Endothelial cell of umbilical vein (primary cell): ENCODE data around the gene WDR27. TPM values are rescaled to one million over a fixed set of nuclear protein-coding genes. Genes with fewer than 3 reads are reported as not detected.
A peak's percentile ranks its signal among the peaks of the same experiment; 100 is the strongest.

Experiments used
- Bru-seq: library from RNA; stranded (reverse); fragments of 400-500 nt; gene quantifications from one replicate; lab custom pipeline; 2021; lab: Mats Ljungman, UMichigan
- BruChase-seq, 2 experiments: library from RNA; stranded (reverse); fragments of 400-500 nt; gene quantifications; one replicate each; lab custom pipeline; 2021; lab: Mats Ljungman, UMichigan
- BruUV-seq: library from RNA; stranded (reverse); fragments of 400-500 nt; replicated peaks from 2 replicates; lab custom pipeline; 2021; lab: Mats Ljungman, UMichigan
- CTCF ChIA-PET: fragments of 300-600, 350-600 bp; sonication (Branson Sonifier 250); formaldehyde crosslinking; loops from one replicate; lab custom pipeline; 2021; ENCODE audit warnings: antibody characterized with exemption, inconsistent platforms; lab: Charles Lee
- POLR2A ChIA-PET: fragments of 300-600, 350-600 bp; sonication (Branson Sonifier 250); formaldehyde crosslinking; loops from one replicate; lab custom pipeline; 2021; ENCODE audit warnings: antibody characterized with exemption, inconsistent platforms; lab: Charles Lee
- DNase-seq: peaks from one replicate; pipeline ENCODE4 v3.0.0-alpha.2; 2011; ENCODE audit warnings: low read depth, low spot score
- FAIRE-seq: peaks from 2 replicates; lab custom pipeline; 2011; peaks lifted over from hg19 to GRCh38; lab: Jason Lieb, UNC
- H2AFZ ChIP-seq: 2 replicates; pipeline ENCODE4 v1.6.0; 2012; ENCODE audit warnings: low read depth, low read length, control low read depth, inconsistent platforms
- H3K27ac ChIP-seq: 2 replicates; pipeline ENCODE4 v1.5.1; 2011; ENCODE audit warnings: low read depth, mild to moderate bottlenecking, control low read depth, low read length, moderate library complexity; ENCODE audit not compliant: insufficient read depth
- H3K27me3 ChIP-seq, 2 experiments: 2 replicates each; pipeline versions ENCODE4 v1.6.0 to v1.6.1; 2011; ENCODE audit warnings: low read length in 2 of 2, mixed read lengths in 1 of 2; ENCODE audit not compliant: control insufficient read depth in 2 of 2, insufficient read depth in 2 of 2
- H3K36me3 ChIP-seq, 2 experiments: 2 replicates in 1 of 2; 3 replicates in 1 of 2; pipeline ENCODE4 v1.5.1; 2011; ENCODE audit warnings: low read length in 2 of 2, mild to moderate bottlenecking in 1 of 2, moderate library complexity in 1 of 2; ENCODE audit not compliant: control insufficient read depth in 2 of 2, insufficient read depth in 2 of 2; ENCODE audit errors: extremely low read depth in 1 of 2
- H3K4me1 ChIP-seq: 3 replicates; pipeline ENCODE4 v1.5.1; 2011; ENCODE audit warnings: mild to moderate bottlenecking, low read length; ENCODE audit not compliant: control insufficient read depth, insufficient read depth; ENCODE audit errors: extremely low read depth
- H3K4me2 ChIP-seq: 2 replicates; pipeline ENCODE4 v1.6.1; 2011; ENCODE audit warnings: low read length, control low read depth, mixed read lengths; ENCODE audit not compliant: insufficient read depth
- H3K4me3 ChIP-seq, 3 experiments: fragments of 200-600 bp in 1 of 3; sonication (generic), shearing (Covaris generic) in 1 of 3; replicated peaks in 1 of 3; 2 replicates each; pipeline ENCODE4 v1.5.1; 2011 to 2016; ENCODE audit warnings: control low read depth in 3 of 3, low read length in 3 of 3, mild to moderate bottlenecking in 2 of 3, inconsistent platforms in 1 of 3, low read depth in 1 of 3, moderate library complexity in 1 of 3; ENCODE audit not compliant: insufficient read depth in 1 of 3
- H3K79me2 ChIP-seq: 2 replicates; pipeline ENCODE4 v1.6.0; 2012; ENCODE audit warnings: low read length, inconsistent platforms; ENCODE audit not compliant: control insufficient read depth, insufficient read depth
- H3K9ac ChIP-seq: replicated peaks from 2 replicates; pipeline ENCODE3; 2011; ENCODE audit warnings: low read length, control low read depth; ENCODE audit not compliant: insufficient read depth; ENCODE audit errors: extremely low read depth
- H3K9me1 ChIP-seq: replicated peaks from 3 replicates; pipeline ENCODE4 v1.6.0; 2011; ENCODE audit warnings: mild to moderate bottlenecking, low read length; ENCODE audit not compliant: control insufficient read depth, insufficient read depth; ENCODE audit errors: extremely low read depth
- H3K9me3 ChIP-seq: replicated peaks from 2 replicates; pipeline ENCODE4 v1.5.1; 2012; ENCODE audit warnings: low read length, inconsistent platforms; ENCODE audit not compliant: control insufficient read depth, insufficient read depth
- H4K20me1 ChIP-seq: replicated peaks from 2 replicates; pipeline ENCODE3; 2011; ENCODE audit warnings: mild to moderate bottlenecking, low read length; ENCODE audit not compliant: control insufficient read depth, insufficient read depth; ENCODE audit errors: extremely low read depth
- EZH2 ChIP-seq: IDR thresholded peaks from 2 replicates; pipeline ENCODE4 v1.6.1; 2012; ENCODE audit warnings: borderline replicate concordance, low read depth, mild to moderate bottlenecking, moderate library complexity, low read length, inconsistent platforms; ENCODE audit not compliant: severe bottlenecking
- FOS ChIP-seq: IDR thresholded peaks from 2 replicates; pipeline ENCODE4 v1.6.1; 2011; ENCODE audit warnings: mild to moderate bottlenecking, low read length, moderate library complexity, borderline replicate concordance; ENCODE audit not compliant: insufficient read depth
- GATA2 ChIP-seq: IDR thresholded peaks from 2 replicates; pipeline ENCODE4 v1.7.0; 2011; ENCODE audit warnings: low read depth, mild to moderate bottlenecking, moderate library complexity, mixed read lengths, low read length; ENCODE audit not compliant: insufficient read length, insufficient read depth
- MAX ChIP-seq: IDR thresholded peaks from 2 replicates; pipeline ENCODE4 v1.6.1; 2011; ENCODE audit not compliant: insufficient read depth, insufficient read length
- MYC ChIP-seq: IDR thresholded peaks from one replicate; pipeline ENCODE4 v1.6.1; 2011; ENCODE audit warnings: mild to moderate bottlenecking, low read depth, low read length
- POLR2A ChIP-seq: IDR thresholded peaks from 2 replicates; pipeline ENCODE4 v1.6.1; 2012; ENCODE audit warnings: low read depth, mild to moderate bottlenecking, control low read depth, low read length
- POLR2AphosphoS5 ChIP-seq: IDR thresholded peaks from 2 replicates; pipeline ENCODE4 v1.6.1; 2012; ENCODE audit warnings: low read depth, mild to moderate bottlenecking, control low read depth, low read length, moderate library complexity; ENCODE audit not compliant: insufficient read depth
- dilution Hi-C: fragments of 300-500 bp; cut with MboI; formaldehyde crosslinking; loops from one replicate; pipeline ENCODE4 v1.15.0; 2019; ENCODE audit warnings: low sequenced_read_pairs; ENCODE audit not compliant: extremely low pct_ligation_motif_present
- intact Hi-C: fragments of 100-400 bp; cut with micrococcal nuclease; formaldehyde crosslinking; loops from one replicate; pipeline ENCODE4 v1.10.0; 2022
- long read RNA-seq: library from polyadenylated mRNA; stranded (forward); transcript quantifications from one replicate; pipeline ENCODE4 v2.0.0, GENCODE V29; 2021
- polyA minus RNA-seq, 3 experiments: library from RNA; depleted of rRNA, polyadenylated mRNA; stranded (reverse); fragments of >200 nt; gene quantifications; 1 replicate in 1 of 3; 2 replicates in 2 of 3; pipeline ENCODE4 v1.2.3, GENCODE V29; 2011
- polyA plus RNA-seq, 4 experiments: library from polyadenylated mRNA; depleted of rRNA in 3 of 4; stranded (reverse) in 3 of 4; unstranded in 1 of 4; fragments of >200 nt; gene quantifications; 2 replicates each; pipeline versions ENCODE4 v1.2.1 to v1.2.3, GENCODE V29; 2011 to 2012; ENCODE audit warnings: missing spikeins in 1 of 4
- total RNA-seq: library from RNA; stranded (reverse); gene quantifications from 2 replicates; pipeline ENCODE4 v1.2.3, GENCODE V29; 2021
- TF ChIP-seq, protein P1 (sequence below), 2 donors: IDR thresholded peaks; 1 replicate in 1 of 2; 2 replicates in 1 of 2; pipeline ENCODE4 v1.5.1; 2011; ENCODE audit warnings: low read length in 2 of 2, mild to moderate bottlenecking in 2 of 2, moderate library complexity in 2 of 2, control low read depth in 1 of 2, inconsistent platforms in 1 of 2, low read depth in 1 of 2; ENCODE audit not compliant: insufficient read depth in 1 of 2; ENCODE audit errors: extremely low read depth in 1 of 2

Gene WDR27
- 69.7 and 75.2 TPM in 2 replicates for total RNA-seq
- 51.1 and 60.1 TPM in 2 replicates for polyA plus RNA-seq
- polyA plus RNA-seq (2011; cell fraction: cytosol; rRNA removed) = 9.9 and 15.5 TPM in 2 replicates
- polyA plus RNA-seq (2011; cell fraction: nucleus; rRNA removed) = 685 and 699 TPM in 2 replicates
- 24.7 and 30.7 TPM in 2 replicates for polyA plus RNA-seq (2012)
- polyA minus RNA-seq = 70.8 and 72.7 TPM in 2 replicates
- polyA minus RNA-seq (2011; cell fraction: cytosol; rRNA and poly(A)+ RNA removed) = 12.3 TPM
- polyA minus RNA-seq (2011; cell fraction: nucleus; rRNA and poly(A)+ RNA removed) = 178 and 205 TPM in 2 replicates
- Bru-seq, nascent RNA = percentile 69 among the genes with signal in this experiment
- percentile 96 among the genes with signal in this experiment for BruChase-seq, experiment 1, labeled RNA remaining after a 6-hour chase
- BruChase-seq, experiment 2, labeled RNA remaining after a 2-hour chase = percentile 94 among the genes with signal in this experiment
- long read RNA-seq, partial matches to known transcripts = 3 of 22 reads
- long read RNA-seq, other reads (novel, unspliced or antisense) = 16 of 22 reads

- peak within 1 kb of the TSS; percentile 70 to 84 (median 71) for H3K4me3 ChIP-seq
- TF ChIP-seq GATA2 = no peak
- TF ChIP-seq MYC = peak; percentile 40
- TF ChIP-seq POLR2AphosphoS5 = peak; percentile 87
- TF ChIP-seq POLR2A = peak; percentile 78
- TF ChIP-seq, protein P1, sequence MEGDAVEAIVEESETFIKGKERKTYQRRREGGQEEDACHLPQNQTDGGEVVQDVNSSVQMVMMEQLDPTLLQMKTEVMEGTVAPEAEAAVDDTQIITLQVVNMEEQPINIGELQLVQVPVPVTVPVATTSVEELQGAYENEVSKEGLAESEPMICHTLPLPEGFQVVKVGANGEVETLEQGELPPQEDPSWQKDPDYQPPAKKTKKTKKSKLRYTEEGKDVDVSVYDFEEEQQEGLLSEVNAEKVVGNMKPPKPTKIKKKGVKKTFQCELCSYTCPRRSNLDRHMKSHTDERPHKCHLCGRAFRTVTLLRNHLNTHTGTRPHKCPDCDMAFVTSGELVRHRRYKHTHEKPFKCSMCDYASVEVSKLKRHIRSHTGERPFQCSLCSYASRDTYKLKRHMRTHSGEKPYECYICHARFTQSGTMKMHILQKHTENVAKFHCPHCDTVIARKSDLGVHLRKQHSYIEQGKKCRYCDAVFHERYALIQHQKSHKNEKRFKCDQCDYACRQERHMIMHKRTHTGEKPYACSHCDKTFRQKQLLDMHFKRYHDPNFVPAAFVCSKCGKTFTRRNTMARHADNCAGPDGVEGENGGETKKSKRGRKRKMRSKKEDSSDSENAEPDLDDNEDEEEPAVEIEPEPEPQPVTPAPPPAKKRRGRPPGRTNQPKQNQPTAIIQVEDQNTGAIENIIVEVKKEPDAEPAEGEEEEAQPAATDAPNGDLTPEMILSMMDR (IDR thresholded peaks at IDR 0.05; ENCODE audit: extremely low read depth in 1 of 2, insufficient read depth in 1 of 2, low read depth in 1 of 2, low read length in 2 of 2) = no peak
- no peak for TF ChIP-seq FOS
- TF ChIP-seq EZH2 = no peak
- TF ChIP-seq MAX = peak; percentile 56
- H3K36me3 ChIP-seq = peaks cover 0 to 4% of the 10 kb centered on the region in 2 experiments
- H3K27ac ChIP-seq = peak within 1 kb of the TSS; percentile 76
- POLR2A ChIA-PET = interaction anchor here (0.7 to 1.6 kb wide), 4 partner anchors 26 to 50 kb away, joined by 3 to 6 read pairs (median 3); no protein-coding TSS in a partner anchor
- H3K4me2 ChIP-seq = peak within 1 kb of the TSS; percentile 93
- H2AFZ ChIP-seq = peak within 1 kb of the TSS; percentile 32
- H3K9me1 ChIP-seq = no peaks in the 10 kb centered on the region
- FAIRE-seq (peak; percentile 89), DNase-seq (peak; percentile 97)
- intact Hi-C loops = loop anchor here (1.0 to 5.0 kb wide), 8 partner anchors 21 to 853 kb away; partner anchors contain the start of genes DYNLT2, ERMARD, FAM120B and TBP
- peak within 1 kb of the TSS; percentile 91 for H3K9ac ChIP-seq
- H3K9me3 ChIP-seq = no peaks in the 10 kb centered on the region
- no peaks in the 10 kb centered on the region for H4K20me1 ChIP-seq
- H3K27me3 ChIP-seq = no peaks in the 10 kb centered on the region
- dilution Hi-C loops = no loop called here
- peaks cover 57% of the 10 kb centered on the region for H3K4me1 ChIP-seq
- BruUV-seq = no TSS peak
- H3K79me2 ChIP-seq = peaks cover 56% of the 10 kb centered on the region
- CTCF ChIA-PET = interaction anchor here (1.1 to 2.0 kb wide), 3 partner anchors 9 to 190 kb away, joined by 3 to 9 read pairs (median 7); no protein-coding TSS in a partner anchor
Observed at GRCh38 chr6:169701954-169702839, at the start of gene WDR27, which contains the start of gene C6orf120. Gene WDR27, minus strand, starts transcription at chr6:169702029. Its CDS starts 13,024 bp downstream, at chr6:169689005. Gene C6orf120, plus strand, starts transcription at chr6:169702126. Its CDS starts 334 bp downstream, at chr6:169702460.
